ENCODE data around the gene KCNB1. TPM values are rescaled to one million over a fixed set of nuclear protein-coding genes. Genes with fewer than 3 reads are reported as not detected.

Gene KCNB1
- total and polyA plus RNA-seq, 2 experiments from 2014 or later: 0.06 to 0.10 TPM

DNA sequence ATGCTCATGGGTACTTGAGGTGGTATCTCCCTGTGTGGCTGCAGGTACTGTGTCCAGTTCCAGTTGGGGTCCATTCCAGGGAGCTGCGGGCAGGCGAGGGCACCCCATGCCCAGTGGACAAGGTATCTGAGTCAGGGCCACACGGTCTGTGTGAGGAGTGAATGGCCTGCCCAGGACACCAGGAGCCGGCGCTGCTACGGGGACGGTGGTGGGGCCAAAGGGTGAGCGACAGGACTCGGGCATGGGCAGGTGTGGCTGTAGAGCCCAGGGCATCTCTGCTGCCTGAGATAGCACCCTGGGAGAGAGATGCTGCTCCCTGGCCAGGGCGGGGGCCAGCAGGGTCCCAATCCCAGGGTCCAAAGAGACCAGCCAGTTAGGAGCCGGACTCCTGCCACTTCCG, 147.0 kb downstream of the KCNB1 start:
- DNase-seq (ENCODE audit: low read depth in 1 of 2, low spot score in 1 of 2): no peak
- TF ChIP-seq, protein P1, sequence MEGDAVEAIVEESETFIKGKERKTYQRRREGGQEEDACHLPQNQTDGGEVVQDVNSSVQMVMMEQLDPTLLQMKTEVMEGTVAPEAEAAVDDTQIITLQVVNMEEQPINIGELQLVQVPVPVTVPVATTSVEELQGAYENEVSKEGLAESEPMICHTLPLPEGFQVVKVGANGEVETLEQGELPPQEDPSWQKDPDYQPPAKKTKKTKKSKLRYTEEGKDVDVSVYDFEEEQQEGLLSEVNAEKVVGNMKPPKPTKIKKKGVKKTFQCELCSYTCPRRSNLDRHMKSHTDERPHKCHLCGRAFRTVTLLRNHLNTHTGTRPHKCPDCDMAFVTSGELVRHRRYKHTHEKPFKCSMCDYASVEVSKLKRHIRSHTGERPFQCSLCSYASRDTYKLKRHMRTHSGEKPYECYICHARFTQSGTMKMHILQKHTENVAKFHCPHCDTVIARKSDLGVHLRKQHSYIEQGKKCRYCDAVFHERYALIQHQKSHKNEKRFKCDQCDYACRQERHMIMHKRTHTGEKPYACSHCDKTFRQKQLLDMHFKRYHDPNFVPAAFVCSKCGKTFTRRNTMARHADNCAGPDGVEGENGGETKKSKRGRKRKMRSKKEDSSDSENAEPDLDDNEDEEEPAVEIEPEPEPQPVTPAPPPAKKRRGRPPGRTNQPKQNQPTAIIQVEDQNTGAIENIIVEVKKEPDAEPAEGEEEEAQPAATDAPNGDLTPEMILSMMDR (IDR thresholded peaks at IDR 0.05; ENCODE audit: low read depth, low read length): no peak

DNA sequence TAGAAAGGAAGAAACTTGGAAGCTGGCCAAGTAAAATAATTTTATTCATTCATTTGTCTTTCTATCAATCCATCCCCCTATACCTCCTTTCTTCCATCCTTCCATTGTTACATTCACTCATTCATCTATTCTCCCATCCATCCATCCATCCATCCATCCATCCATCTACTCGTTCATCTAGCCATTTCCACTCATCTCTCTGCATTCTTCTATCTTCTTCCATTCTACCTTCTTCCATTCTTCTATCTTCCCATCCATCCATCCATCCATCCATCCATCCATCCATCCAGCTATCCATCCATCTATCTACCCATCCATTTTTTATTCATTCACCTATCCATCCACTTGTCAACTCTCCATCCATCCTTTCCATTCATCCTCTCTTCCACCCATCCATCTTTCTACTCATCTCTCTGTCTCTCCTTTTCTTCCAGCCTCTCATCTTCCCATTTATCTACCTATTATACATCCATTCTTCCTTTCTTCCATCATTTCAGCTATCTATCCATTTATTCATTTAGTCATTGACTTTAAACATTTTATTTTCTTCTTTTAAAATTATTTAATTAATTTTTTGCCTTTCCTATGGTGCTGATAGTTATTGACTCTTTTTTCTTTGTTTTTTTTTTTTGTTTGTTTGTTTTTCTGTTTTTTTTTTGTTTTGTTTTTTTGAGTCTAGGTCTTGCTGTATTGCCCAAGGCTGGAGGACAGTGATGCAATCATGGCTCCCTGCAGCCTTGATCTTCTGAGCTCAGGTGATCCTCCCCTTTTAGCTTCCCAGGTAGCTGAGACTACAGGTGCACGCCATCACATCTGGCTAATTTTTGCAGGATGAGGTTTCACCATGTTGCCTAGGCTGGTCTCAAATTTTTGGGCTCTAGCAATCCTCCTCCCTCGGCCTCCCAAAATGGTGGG, 151.5 kb downstream of the KCNB1 start:
- no peak for DNase-seq (ENCODE audit: low read depth in 1 of 2, low spot score in 1 of 2)
- H3K27ac ChIP-seq: no peak overlapping the region
- H3K9me3 ChIP-seq (ENCODE audit: low read depth): no peaks in the 10 kb centered on the region
- H3K4me1 ChIP-seq (ENCODE audit: low read depth): no peaks in the 10 kb centered on the region
- H3K4me3 ChIP-seq: no peak overlapping the region
- TF ChIP-seq, protein P1 (IDR thresholded peaks at IDR 0.05; ENCODE audit: low read depth, low read length): no peak
- H3K27me3 ChIP-seq: peaks cover 10% of the 10 kb centered on the region
- no peaks in the 10 kb centered on the region for H3K36me3 ChIP-seq

More for the DNA sequence above, 147.0 kb downstream of the KCNB1 start:
- Histone ChIP-seq H3K4me1 (ENCODE audit: low read depth) (no peaks in the 10 kb centered on the region), H3K4me3 (no peak overlapping the region), H3K9me3 (ENCODE audit: low read depth) (no peaks in the 10 kb centered on the region), H3K36me3 (no peaks in the 10 kb centered on the region), H3K27ac (no peak overlapping the region), H3K27me3 (peaks cover under 1% of the 10 kb centered on the region)

DNA sequence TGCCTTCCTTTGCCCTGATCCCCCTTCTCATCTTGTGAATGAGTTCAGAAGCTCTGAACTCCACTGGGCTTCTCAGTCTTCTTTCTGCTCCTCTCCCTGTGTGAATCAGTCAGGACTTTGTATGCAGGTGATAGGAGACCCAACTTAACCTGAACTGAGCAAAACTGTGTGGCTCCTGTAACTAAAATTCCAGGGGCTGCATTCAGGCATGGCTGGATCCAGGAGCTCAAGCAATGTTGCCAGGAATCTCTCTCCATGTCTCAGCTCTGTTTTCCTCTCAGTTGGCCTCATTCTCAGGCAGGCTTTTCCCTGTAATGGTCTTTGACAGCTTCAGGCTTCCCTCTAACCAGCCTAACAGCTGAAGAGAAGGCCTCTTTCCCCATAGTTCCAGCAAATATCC, 153.7 kb downstream of the KCNB1 start:
- TF ChIP-seq, protein P1 (IDR thresholded peaks at IDR 0.05; ENCODE audit: low read depth, low read length): no peak
- Histone ChIP-seq H3K4me3 (no peak overlapping the region), H3K4me1 (ENCODE audit: low read depth) (no peaks in the 10 kb centered on the region), H3K27me3 (peaks cover 19% of the 10 kb centered on the region), H3K27ac (no peak overlapping the region), H3K36me3 (no peaks in the 10 kb centered on the region), H3K9me3 (ENCODE audit: low read depth) (no peaks in the 10 kb centered on the region)
- DNase-seq (ENCODE audit: low read depth in 1 of 2, low spot score in 1 of 2): no peak

DNA sequence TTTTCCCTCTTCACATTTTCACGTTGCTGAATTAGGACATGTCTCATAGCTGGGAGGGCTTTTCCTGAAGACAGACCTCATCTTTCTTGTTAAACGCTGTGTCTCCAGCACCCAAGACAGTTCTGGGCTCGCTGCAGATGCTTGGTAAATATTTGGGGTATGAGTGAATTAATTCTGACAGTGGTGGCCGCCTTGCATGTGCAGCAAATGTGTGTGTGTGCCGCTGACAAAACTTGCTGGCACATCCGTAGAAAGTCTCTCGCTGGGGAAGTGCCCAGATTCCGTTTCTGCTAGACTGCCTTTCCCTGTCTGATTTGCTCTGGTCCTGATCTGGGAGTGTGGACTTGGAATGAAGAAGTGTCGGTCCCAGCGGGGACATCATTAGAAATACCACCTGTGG, 156.4 kb downstream of the KCNB1 start:
- no peaks in the 10 kb centered on the region for H3K9me3 ChIP-seq (ENCODE audit: low read depth)
- H3K27me3 ChIP-seq: peaks cover 20% of the 10 kb centered on the region
- peak in 1 of 2 donors; percentile 23 for DNase-seq (ENCODE audit: low read depth in 1 of 2, low spot score in 1 of 2)
- H3K4me1 ChIP-seq (ENCODE audit: low read depth): no peaks in the 10 kb centered on the region
- no peak overlapping the region for H3K27ac ChIP-seq
- TF ChIP-seq, protein P1 (IDR thresholded peaks at IDR 0.05; ENCODE audit: low read depth, low read length): no peak
- H3K4me3 ChIP-seq: no peak overlapping the region
- H3K36me3 ChIP-seq: no peaks in the 10 kb centered on the region

DNA sequence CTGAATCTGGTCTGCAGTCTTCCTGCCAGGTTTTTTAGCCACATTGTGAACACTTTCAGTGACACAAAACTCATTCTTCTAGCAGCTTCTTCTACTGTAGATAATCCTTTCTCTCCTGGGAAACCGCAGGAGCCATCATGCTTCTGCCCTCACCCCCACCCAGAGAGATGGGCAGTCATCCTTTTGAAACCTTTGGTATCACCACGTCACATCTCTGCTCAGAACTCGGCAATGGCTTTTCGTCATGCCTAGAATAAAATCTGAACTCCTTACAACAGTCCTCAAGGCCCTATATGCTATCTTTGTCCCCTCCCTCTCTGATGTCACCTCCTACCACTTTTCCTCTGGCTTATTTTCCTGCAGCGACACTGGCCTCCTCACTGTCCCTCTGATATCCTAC, 158.2 kb downstream of the KCNB1 start:
- Histone ChIP-seq H3K4me1 (ENCODE audit: low read depth) (no peaks in the 10 kb centered on the region), H3K27ac (no peak overlapping the region), H3K36me3 (no peaks in the 10 kb centered on the region), H3K9me3 (ENCODE audit: low read depth) (no peaks in the 10 kb centered on the region), H3K4me3 (no peak overlapping the region), H3K27me3 (peaks cover 32% of the 10 kb centered on the region)
- TF ChIP-seq, protein P1 (IDR thresholded peaks at IDR 0.05; ENCODE audit: low read depth, low read length): no peak
- no peak for DNase-seq (ENCODE audit: low read depth in 1 of 2, low spot score in 1 of 2)

Measured in cardiac muscle cell (in vitro differentiated cells and primary cell).